HepG2 (cell line): ENCODE measurements around the gene TMEM108. TPM values are rescaled to one million over a fixed set of nuclear protein-coding genes. Genes with fewer than 3 reads are reported as not detected.

ENCODE experiments used
- ATAC-seq: fragments of 200-7000 bp; cut with Tn5 transposase; 3 replicates; pipeline ENCODE4 v1.9.1; 2020; ENCODE audit warnings: mild to moderate bottlenecking, moderate library complexity
- BruUV-seq: library from RNA; stranded (reverse); fragments of 400-500 nt; replicated peaks from 2 replicates; lab custom pipeline; 2021; lab: Mats Ljungman, UMichigan
- CTCF ChIA-PET: fragments of 300-600 bp; formaldehyde crosslinking; extraction: SDS; loops from one replicate; lab custom pipeline; 2021; ENCODE audit warnings: low total read pairs, inconsistent platforms, low intra/inter-chr PET ratio; lab: Yijun Ruan, JAX
- POLR2A ChIA-PET: fragments of 350-600 bp; sonication (Branson Sonifier 250); formaldehyde crosslinking; loops from one replicate; lab custom pipeline; 2020; ENCODE audit warnings: antibody characterized with exemption, inconsistent platforms; lab: Yijun Ruan, JAX
- DNase-seq: peaks from one replicate; pipeline ENCODE4 v3.0.0-alpha.2; 2015; ENCODE audit warnings: low spot score
- FAIRE-seq: peaks from 3 replicates; lab custom pipeline; 2011; peaks lifted over from hg19 to GRCh38; lab: Jason Lieb, UNC
- H2AFZ ChIP-seq: one replicate; pipeline ENCODE4 v1.6.1; 2011; ENCODE audit warnings: low read length, inconsistent platforms
- H3K27ac ChIP-seq: fragments of 300-600 bp; 3 replicates; pipeline ENCODE4 v1.8.0; 2011; ENCODE audit warnings: mixed run types, mild to moderate bottlenecking, mixed read lengths, low read length, inconsistent platforms; ENCODE audit not compliant: insufficient read depth; ENCODE audit errors: extremely low read length
- H3K27me3 ChIP-seq, 2 experiments: fragments of 200-600 bp in 1 of 2; 2 replicates in 1 of 2; 3 replicates in 1 of 2; pipeline versions ENCODE4 v1.6.0 to v1.8.0; 2011; ENCODE audit warnings: low read length in 2 of 2, mild to moderate bottlenecking in 2 of 2, moderate library complexity in 2 of 2, inconsistent platforms in 1 of 2; ENCODE audit not compliant: insufficient read depth in 2 of 2, control insufficient read depth in 1 of 2
- H3K36me3 ChIP-seq, 2 experiments: fragments of 200-600 bp in 1 of 2; replicated peaks in 1 of 2; 2 replicates in 1 of 2; 3 replicates in 1 of 2; pipeline versions ENCODE4 v1.5.1 to v1.8.0; 2011; ENCODE audit warnings: low read length in 2 of 2, inconsistent platforms in 1 of 2; ENCODE audit not compliant: insufficient read depth in 2 of 2, control insufficient read depth in 1 of 2
- H3K4me1 ChIP-seq: 2 replicates; pipeline ENCODE4 v1.5.1; 2012; ENCODE audit warnings: low read length, inconsistent platforms; ENCODE audit not compliant: insufficient read depth
- H3K4me2 ChIP-seq: 2 replicates; pipeline ENCODE4 v1.6.0; 2011; ENCODE audit warnings: low read depth, low read length, inconsistent platforms
- H3K4me3 ChIP-seq, 3 experiments: fragments of 200-600 bp in 1 of 3; sonication (generic), shearing (Covaris generic) in 1 of 3; replicated peaks in 1 of 3; 2 replicates each; pipeline ENCODE4 v1.5.1; 2011 to 2016; ENCODE audit warnings: low read length in 3 of 3, inconsistent platforms in 2 of 3, low read depth in 2 of 3, mild to moderate bottlenecking in 2 of 3, control low read depth in 1 of 3, mixed read lengths in 1 of 3; ENCODE audit not compliant: insufficient read depth in 1 of 3
- H3K79me2 ChIP-seq: one replicate; pipeline ENCODE4 v1.6.1; 2011; ENCODE audit warnings: low read length, inconsistent platforms; ENCODE audit not compliant: insufficient read depth
- H3K9ac ChIP-seq: 2 replicates; pipeline ENCODE4 v1.6.0; 2011; ENCODE audit warnings: mild to moderate bottlenecking, low read depth, low read length, inconsistent platforms; ENCODE audit not compliant: insufficient read depth
- H3K9me3 ChIP-seq: 2 replicates; pipeline ENCODE4 v1.5.1; 2012; ENCODE audit warnings: mild to moderate bottlenecking, low read length
- H4K20me1 ChIP-seq: 2 replicates; pipeline ENCODE4 v1.6.0; 2011; ENCODE audit warnings: inconsistent platforms, mild to moderate bottlenecking, low read length, moderate library complexity; ENCODE audit not compliant: insufficient read depth
- HNF4A ChIP-seq: sonication (generic); formaldehyde crosslinking; IDR thresholded peaks from 2 replicates; pipeline ENCODE4 v1.4.0; 2020; ENCODE audit warnings: missing genetic modification reagents
- MXI1 ChIP-seq: IDR thresholded peaks from 3 replicates; pipeline ENCODE4 v1.6.1; 2012; ENCODE audit warnings: low read depth, low read length, inconsistent platforms, borderline replicate concordance
- U2AF1 ChIP-seq: fragments of 200-400 bp; formaldehyde crosslinking; optimal IDR thresholded peaks from 2 replicates; pipeline ENCODE3; 2017; ENCODE audit warnings: mild to moderate bottlenecking, low read depth, low read length
- ZFP1 ChIP-seq: IDR thresholded peaks from 2 replicates; pipeline ENCODE4 v1.6.1; 2016
- ZNF652 ChIP-seq: IDR thresholded peaks from 2 replicates; pipeline ENCODE4 v1.6.1; 2016; ENCODE audit warnings: low read depth, borderline replicate concordance
- ZNF670 ChIP-seq: sonication (generic); formaldehyde crosslinking; IDR thresholded peaks from 2 replicates; pipeline ENCODE4 v1.8.0; 2022; ENCODE audit warnings: mild to moderate bottlenecking, missing genetic modification reagents, borderline replicate concordance
- WGBS: methylation state at CpG from one replicate; pipeline ENCODE4 v1.1.6; 2017; ENCODE audit warnings: low lambda C conversion rate; 5-methylcytosine and 5-hydroxymethylcytosine counted together
- in situ Hi-C: cut with HindIII; loops from 2 replicates; pipeline ENCODE4 v1.10.0; 2017; ENCODE audit warnings: low pct_unique_long_range_greater_than_20kb; ENCODE audit not compliant: extremely low pct_ligation_motif_present
- intact Hi-C: fragments of 100-400 bp; cut with micrococcal nuclease; formaldehyde crosslinking; loops from one replicate; pipeline ENCODE4 v1.10.0; 2022; ENCODE audit not compliant: unreplicated experiment
- polyA plus RNA-seq, 8 experiments: library from polyadenylated mRNA; depleted of rRNA in 3 of 8; stranded (reverse) in 7 of 8; unstranded in 1 of 8; fragments of >200 nt; fragmentation: Illumina TruSeq in 4 of 8; extraction: Trizol in 4 of 8; gene quantifications; 2 replicates each; pipeline versions ENCODE4 v1.2.1 to v1.2.3, GENCODE V29; 2011 to 2016; ENCODE audit warnings: low read depth in 4 of 8, missing spikeins in 1 of 8, mixed read lengths in 1 of 8; ENCODE audit not compliant: insufficient read depth in 1 of 8
- total RNA-seq, 5 experiments: library from RNA; depleted of rRNA; stranded (reverse); fragments of >200 nt; fragmentation: Illumina TruSeq; extraction: Trizol; gene quantifications; 2 replicates each; pipeline ENCODE4 v1.2.3, GENCODE V29; 2016; ENCODE audit warnings: low read depth in 1 of 5

The TMEM108 gene
- total and polyA plus RNA-seq, 2 of the 13 experiments (the other 11 are each of a cell fraction or from before 2014, with no cell fraction given) = not detected

DNA sequence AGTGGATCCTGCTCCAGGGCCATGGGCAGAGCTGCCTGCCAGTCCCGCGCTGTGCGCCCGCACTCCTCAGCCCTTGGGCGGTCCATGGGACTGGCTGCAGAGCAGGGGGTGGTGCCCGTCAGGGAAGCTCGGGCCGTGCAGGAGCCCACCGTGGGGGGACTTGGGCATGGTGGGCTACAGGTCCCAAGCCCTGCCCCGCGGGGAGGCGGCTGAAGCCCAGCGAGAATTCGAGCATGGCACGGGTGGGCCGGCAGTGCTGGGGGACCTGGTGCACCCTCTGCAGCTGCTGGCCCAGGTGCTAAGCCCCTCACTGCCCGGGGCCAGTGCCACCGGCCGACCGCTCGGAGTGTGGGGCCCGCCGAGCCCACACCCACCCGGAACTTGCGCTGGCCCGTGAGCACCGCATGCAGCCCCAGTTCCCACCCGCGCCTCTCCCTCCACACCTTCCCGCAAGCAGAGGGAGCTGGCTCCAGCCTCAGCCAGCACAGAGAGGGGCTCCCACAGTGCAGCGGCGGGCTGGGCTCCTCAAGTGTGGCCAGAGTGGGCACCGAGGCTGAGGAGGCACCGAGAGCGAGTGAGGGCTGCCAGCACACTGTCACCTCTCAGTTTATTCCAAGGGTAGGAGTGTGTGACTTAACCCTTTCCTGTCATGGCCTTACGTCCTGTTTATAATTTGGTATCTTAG, 129.3 kb downstream of the TMEM108 start:
- BruUV-seq = no TSS peak
- ChIA-PET CTCF (no interaction called here), POLR2A (no interaction called here)
- Histone ChIP-seq H2AFZ (no peak overlapping the region), H3K27me3 (no peaks in the 10 kb centered on the region), H3K9me3 (no peaks in the 10 kb centered on the region), H3K4me3 (no peak overlapping the region), H3K36me3 (no peaks in the 10 kb centered on the region), H3K4me2 (no peak overlapping the region), H3K27ac (no peak overlapping the region), H3K4me1 (no peaks in the 10 kb centered on the region), H3K79me2 (no peaks in the 10 kb centered on the region), H3K9ac (no peak overlapping the region), H4K20me1 (no peaks in the 10 kb centered on the region)
- in situ Hi-C loops (no loop called here), intact Hi-C loops (loop anchor here (5.0 kb wide), 1 partner anchor 215 kb away; no protein-coding TSS in a partner anchor)
- DNase-seq (no peak), FAIRE-seq (no peak), ATAC-seq (no peak)
- peak; percentile 26; the same call in 1 of the 2 replicates for TF ChIP-seq ZNF652
- TF ChIP-seq HNF4A (CRISPR knock-in tag) = no peak
- no peak for TF ChIP-seq ZNF670 (CRISPR knock-in tag)
- 36% methylated on average over 5 of the region's 36 CpGs for WGBS

GRCh38 chr3:133168025-133168401, 129.8 kb downstream of the TMEM108 start:
- FAIRE-seq = no peak
- H4K20me1 ChIP-seq = no peaks in the 10 kb centered on the region
- ChIA-PET CTCF (no interaction called here), POLR2A (no interaction called here)
- H3K27me3 ChIP-seq = no peaks in the 10 kb centered on the region
- in situ Hi-C loops = no loop called here
- H3K9ac ChIP-seq = no peak overlapping the region
- TF ChIP-seq MXI1 (no peak), U2AF1 (no peak), ZFP1 (CRISPR knock-in tag) (no peak)
- no TSS peak for BruUV-seq
- no peak overlapping the region for H2AFZ ChIP-seq
- H3K79me2 ChIP-seq = no peaks in the 10 kb centered on the region
- 100% methylated on average over 1 of the region's 1 CpG for WGBS
- intact Hi-C loops = loop anchor here (5.0 kb wide), 1 partner anchor 214 kb away; no protein-coding TSS in a partner anchor
- no peaks in the 10 kb centered on the region for H3K36me3 ChIP-seq
- no peaks in the 10 kb centered on the region for H3K4me1 ChIP-seq
- H3K4me2 ChIP-seq = no peak overlapping the region
- no peaks in the 10 kb centered on the region for H3K9me3 ChIP-seq
- H3K4me3 ChIP-seq = no peak overlapping the region
- no peak for ATAC-seq
- H3K27ac ChIP-seq = no peak overlapping the region
- DNase-seq = no peak
